T-helper 2 cell treated with Interferon-gamma antibody and Interleukin-4, amounts not matched to agents 5 μg/mL and 100 μg/mL, for 36 hours (primary cell): ENCODE data around the gene RHBDL1.

Source experiments
- DNase-seq: peaks from one replicate; pipeline ENCODE4 v3.0.0; 2021; ENCODE audit warnings: low spot score
- H3K27ac Mint-ChIP-seq: one replicate; pipeline ENCODE4 v1.8.0; 2021; ENCODE audit warnings: mild to moderate bottlenecking, mixed read lengths
- H3K27me3 Mint-ChIP-seq: one replicate; pipeline ENCODE4 v1.8.0; 2021; ENCODE audit warnings: low read depth, mixed read lengths
- H3K36me3 Mint-ChIP-seq: one replicate; pipeline ENCODE4 v1.8.0; 2021; ENCODE audit warnings: low read depth, mixed read lengths
- H3K4me1 Mint-ChIP-seq: one replicate; pipeline ENCODE4 v1.8.0; 2021; ENCODE audit warnings: low read depth, mixed read lengths
- H3K4me3 Mint-ChIP-seq: one replicate; pipeline ENCODE4 v1.8.0; 2022; ENCODE audit warnings: mild to moderate bottlenecking, moderate library complexity, mixed read lengths
- H3K9me3 Mint-ChIP-seq: one replicate; pipeline ENCODE4 v1.8.0; 2021; ENCODE audit warnings: mixed read lengths

The RHBDL1 gene

DNA sequence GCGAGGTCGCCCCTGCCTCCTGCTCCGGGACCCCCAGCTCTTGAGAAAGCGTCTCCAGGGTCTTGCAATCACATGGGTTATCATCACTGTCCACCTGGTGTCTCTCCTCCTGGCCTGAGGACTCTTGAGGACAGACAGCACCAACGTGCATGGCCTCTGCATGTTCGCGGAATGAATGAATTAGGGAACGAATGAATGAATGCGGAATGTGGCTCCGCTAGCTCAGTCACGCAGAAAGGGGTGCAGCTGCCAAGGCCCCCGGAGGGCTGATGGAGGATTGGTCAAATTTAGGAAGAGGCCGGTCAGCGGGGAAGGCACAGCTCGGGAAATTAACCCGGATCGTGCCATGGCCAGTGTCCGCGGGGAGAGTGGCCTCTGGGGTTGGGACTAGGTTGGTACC lies 26.9 kb downstream of the RHBDL1 start:
- Mint-ChIP-seq H3K27ac (no peak overlapping the region), H3K27me3 (peaks cover 37% of the 10 kb centered on the region), H3K36me3 (no peaks in the 10 kb centered on the region), H3K4me1 (no peaks in the 10 kb centered on the region), H3K9me3 (no peaks in the 10 kb centered on the region), H3K4me3 (no peak overlapping the region)
- no peak for DNase-seq

DNA sequence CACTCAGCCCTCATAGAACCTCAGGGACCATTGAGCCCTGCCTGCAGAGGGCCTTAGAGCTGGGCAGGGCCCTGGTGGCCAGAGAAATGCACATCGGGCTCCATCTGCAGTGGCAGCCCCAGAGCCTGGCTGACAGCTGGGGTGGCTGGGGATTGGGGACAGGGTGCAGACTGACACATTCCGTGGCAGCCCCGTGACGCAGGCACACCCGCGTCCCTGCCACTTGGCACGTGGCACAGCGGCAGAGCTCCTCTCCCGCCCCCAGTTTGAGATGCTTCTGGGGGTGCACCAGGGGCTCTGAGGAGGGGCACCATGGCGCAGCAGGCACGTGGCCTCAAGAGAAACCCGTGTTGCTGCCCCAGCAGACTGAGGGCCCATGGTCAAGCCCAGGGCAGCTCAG lies 27.9 kb downstream of the RHBDL1 start:
- Mint-ChIP-seq H3K27me3 (peaks cover 46% of the 10 kb centered on the region), H3K4me3 (no peak overlapping the region), H3K4me1 (no peaks in the 10 kb centered on the region), H3K27ac (no peak overlapping the region), H3K9me3 (no peaks in the 10 kb centered on the region), H3K36me3 (no peaks in the 10 kb centered on the region)
- no peak for DNase-seq

DNA sequence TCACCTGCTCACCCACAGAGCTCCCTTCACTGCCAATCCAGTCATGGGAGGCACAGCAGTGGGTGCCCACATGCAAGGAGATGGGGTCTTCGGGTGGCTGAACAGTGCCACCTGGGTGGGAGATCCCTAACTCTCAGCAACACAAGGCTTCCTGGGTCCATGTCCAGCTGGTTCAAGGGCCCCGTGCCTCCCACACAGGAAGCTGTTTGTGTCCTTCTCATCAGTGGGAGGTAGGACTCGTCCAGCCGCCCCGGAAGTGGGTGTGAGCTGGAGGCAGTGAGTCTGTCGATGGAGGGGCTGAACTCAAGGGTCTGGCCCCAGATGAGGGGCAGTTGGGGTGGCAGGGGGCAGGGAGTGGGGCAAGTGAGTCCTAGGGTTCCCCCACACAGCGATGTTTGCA lies 28.6 kb downstream of the RHBDL1 start:
- DNase-seq, result no peak
- H3K4me1 Mint-ChIP-seq, result no peaks in the 10 kb centered on the region
- no peaks in the 10 kb centered on the region for H3K9me3 Mint-ChIP-seq
- H3K27ac Mint-ChIP-seq, result no peak overlapping the region
- no peak overlapping the region for H3K4me3 Mint-ChIP-seq
- H3K27me3 Mint-ChIP-seq, result peaks cover 52% of the 10 kb centered on the region
- no peaks in the 10 kb centered on the region for H3K36me3 Mint-ChIP-seq

DNA sequence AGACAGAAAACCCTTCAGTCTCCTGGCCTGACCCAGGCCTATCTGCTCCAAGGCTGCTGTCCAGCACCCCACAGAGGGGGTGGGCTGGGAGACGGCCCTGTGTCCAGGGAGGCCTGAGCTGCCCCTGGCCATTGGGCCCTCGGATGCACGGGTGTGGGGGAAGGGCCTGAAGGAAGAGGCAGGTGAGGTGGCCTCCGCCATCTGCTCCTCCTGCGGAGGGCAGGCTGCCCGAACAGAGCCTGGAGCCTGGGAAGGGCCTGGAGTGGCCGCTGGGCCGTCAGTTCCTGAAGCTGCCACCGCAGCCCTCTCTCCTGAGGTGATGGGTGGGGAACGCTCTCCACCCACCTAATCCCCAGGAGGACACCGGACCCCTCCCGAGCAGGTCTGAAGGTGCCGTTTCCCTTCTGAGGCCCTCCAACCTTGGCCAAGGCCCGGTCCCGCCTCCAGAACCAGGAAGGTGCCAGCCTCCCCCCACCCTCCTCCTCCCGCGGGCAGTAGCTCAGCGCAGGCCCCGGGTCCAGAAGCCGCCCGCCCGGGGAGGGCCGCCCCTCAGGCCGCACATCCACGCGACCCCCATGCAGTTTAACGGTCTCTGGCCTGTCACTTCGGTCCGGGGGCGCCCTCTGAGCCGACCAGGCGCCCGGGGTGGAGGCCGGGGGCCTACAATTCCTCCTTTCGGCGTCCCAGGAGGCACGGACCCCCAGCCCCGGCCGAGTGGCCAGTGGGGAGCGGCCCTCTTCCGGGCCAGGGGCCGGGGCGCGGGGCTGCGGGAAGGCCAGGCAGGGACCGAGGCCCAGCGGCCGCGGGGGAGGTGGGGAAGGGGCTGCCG lies 29.3 kb downstream of the RHBDL1 start:
- Mint-ChIP-seq H3K4me3 (peak overlapping the region; percentile 24), H3K4me1 (no peaks in the 10 kb centered on the region), H3K27ac (no peak overlapping the region), H3K27me3 (peaks cover 58% of the 10 kb centered on the region), H3K9me3 (no peaks in the 10 kb centered on the region), H3K36me3 (no peaks in the 10 kb centered on the region)
- DNase-seq, result no peak

DNA sequence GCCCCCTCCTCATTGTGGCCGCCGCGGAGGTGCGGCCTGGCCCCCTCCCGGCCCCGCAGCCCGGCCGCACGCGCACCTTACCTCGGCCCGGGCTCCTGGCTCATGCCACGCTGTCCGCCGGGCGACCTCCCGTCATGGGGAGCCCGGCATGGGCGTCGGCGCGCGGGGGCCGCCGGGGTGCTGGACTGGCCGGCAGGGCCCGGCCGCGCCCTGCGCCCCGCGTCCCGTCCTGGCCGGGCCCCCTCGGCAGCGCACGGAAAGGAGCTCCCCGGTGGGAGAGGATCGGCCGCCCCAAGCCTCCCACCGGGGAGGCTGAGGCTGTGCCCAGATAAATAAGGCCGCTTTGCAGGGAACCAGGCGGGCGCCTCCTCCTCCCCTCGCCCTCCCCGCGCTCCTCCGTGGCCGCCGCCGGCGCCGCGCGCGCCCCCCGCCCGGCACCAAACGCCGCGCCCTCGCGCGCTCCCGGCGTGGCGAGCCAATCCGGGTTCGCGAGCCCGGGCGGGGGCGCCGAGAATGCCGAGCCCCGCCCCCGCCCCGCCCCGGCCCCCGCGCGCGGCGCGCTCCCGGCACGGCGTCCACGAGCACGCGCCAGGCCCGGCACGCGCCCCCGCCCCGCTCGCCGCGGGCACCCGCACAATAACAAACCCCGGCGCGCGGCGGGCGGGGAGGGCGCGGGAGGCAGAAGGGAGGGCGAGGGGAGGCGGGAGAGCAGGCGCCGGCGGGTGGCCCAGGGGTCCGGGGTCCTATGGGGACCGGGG lies 30.1 kb downstream of the RHBDL1 start, which contains the start of gene FBXL16:
TSS of gene FBXL16 (minus strand) at position 371 of the 758 bp plus-strand sequence. CDS start 8,396 bp downstream, outside the sequence.
- Mint-ChIP-seq H3K27me3 (peaks cover 58% of the 10 kb centered on the region), H3K27ac (no peak within 1 kb of the TSS)

DNA sequence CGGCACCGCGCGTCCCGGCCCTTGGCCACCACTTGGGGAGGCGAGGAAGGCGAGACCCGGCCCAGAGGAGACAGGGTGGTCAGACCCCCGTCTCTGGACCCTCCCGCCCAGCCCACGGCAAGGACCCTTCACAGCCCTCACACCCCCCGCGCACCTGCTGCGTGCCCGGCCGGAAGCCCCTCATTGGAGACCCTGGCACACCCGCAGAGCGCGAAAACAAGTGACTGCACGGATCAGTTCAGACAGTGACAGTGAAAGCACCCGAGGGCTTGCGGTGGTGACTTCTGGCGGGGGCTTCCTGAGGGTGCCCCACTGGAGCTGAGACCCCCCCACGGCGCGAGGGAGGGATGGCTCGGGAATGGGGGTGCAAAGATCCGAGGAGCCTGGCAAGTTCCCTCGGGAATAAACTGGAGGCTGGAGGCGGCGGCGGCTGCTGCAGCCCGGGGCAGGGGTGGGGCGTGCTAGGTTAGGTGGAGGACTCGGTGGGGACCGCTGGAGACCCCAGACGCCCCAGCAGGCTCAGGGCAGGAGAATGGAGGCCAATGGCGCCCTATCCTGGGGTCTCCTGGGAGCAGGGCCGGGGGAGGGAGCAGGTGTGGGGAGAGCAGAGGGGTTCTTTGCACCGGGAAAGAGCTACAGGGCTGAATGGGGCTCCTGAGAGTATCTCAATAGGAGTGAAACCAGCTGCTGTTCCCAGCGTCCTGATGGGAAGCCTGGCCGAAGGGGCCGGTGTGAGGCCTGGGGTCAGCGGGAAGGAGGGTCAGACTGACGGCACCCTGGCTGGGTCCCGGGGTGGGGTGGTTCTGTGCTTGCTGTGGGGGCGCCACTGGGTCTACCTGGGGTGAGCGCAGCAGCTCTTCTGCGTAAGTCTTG lies 31.0 kb downstream of the RHBDL1 start:
- H3K9me3 Mint-ChIP-seq, result no peaks in the 10 kb centered on the region
- no peak for DNase-seq
- no peaks in the 10 kb centered on the region for H3K36me3 Mint-ChIP-seq
- H3K27ac Mint-ChIP-seq, result no peak overlapping the region
- H3K27me3 Mint-ChIP-seq, result peaks cover 56% of the 10 kb centered on the region
- no peaks in the 10 kb centered on the region for H3K4me1 Mint-ChIP-seq
- H3K4me3 Mint-ChIP-seq, result no peak overlapping the region

More for the DNA sequence above, 30.1 kb downstream of the RHBDL1 start, which contains the start of gene FBXL16:
- Mint-ChIP-seq H3K4me3 (no peak within 1 kb of the TSS), H3K4me1 (no peaks in the 10 kb centered on the region), H3K9me3 (no peaks in the 10 kb centered on the region), H3K36me3 (no peaks in the 10 kb centered on the region)
- DNase-seq, result no peak

DNA sequence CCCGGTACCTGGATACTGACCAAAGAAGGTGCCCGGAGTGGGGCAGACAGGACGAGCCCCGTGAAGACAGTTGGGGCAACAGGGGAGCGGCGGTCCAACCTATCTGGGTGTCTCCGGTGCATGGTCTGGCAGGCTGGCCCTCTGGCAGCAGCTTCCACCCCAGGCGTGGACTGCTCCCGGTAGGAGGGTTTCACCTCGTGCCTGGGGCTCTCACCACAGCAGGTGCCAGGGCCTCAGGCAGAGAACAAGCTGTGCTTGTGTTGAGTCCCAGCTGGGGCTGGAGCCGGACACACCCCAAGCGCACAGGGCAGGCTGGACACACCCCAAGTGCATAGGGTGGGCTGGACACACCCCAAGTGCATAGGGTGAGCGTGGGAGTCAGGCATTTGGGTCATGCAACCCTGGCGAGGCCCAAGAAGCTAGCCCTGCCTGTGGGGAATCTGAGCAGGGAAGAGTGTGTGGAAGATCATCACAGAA lies 31.6 kb downstream of the RHBDL1 start:
- no peak overlapping the region for H3K27ac Mint-ChIP-seq
- H3K9me3 Mint-ChIP-seq, result no peaks in the 10 kb centered on the region
- H3K4me1 Mint-ChIP-seq, result no peaks in the 10 kb centered on the region
- H3K4me3 Mint-ChIP-seq, result no peak overlapping the region
- DNase-seq, result no peak
- peaks cover 52% of the 10 kb centered on the region for H3K27me3 Mint-ChIP-seq
- H3K36me3 Mint-ChIP-seq, result no peaks in the 10 kb centered on the region

DNA sequence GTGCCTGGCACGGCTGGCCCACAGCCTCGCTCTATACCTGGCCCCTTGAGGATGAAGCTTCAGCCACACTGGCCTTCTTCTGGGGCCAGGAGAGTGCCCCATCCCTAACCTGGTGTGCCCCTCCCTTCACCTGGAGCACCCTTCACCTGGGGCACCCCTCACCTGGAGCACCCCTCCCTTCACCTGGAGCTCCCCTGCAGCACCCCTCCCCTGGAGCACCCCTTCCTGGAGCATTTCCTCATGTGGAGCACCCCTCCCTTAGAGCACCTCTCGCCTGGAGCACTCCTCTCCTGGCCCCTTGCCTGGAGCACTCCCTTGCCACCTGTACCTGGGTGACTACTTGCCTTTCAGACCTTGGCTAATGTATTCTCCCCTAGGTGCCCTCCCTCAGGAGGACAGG lies 32.5 kb downstream of the RHBDL1 start:
- DNase-seq, result no peak
- Mint-ChIP-seq H3K4me3 (no peak overlapping the region), H3K36me3 (no peaks in the 10 kb centered on the region), H3K27ac (peak overlapping the region; percentile 45), H3K27me3 (peaks cover 48% of the 10 kb centered on the region), H3K9me3 (no peaks in the 10 kb centered on the region), H3K4me1 (no peaks in the 10 kb centered on the region)

DNA sequence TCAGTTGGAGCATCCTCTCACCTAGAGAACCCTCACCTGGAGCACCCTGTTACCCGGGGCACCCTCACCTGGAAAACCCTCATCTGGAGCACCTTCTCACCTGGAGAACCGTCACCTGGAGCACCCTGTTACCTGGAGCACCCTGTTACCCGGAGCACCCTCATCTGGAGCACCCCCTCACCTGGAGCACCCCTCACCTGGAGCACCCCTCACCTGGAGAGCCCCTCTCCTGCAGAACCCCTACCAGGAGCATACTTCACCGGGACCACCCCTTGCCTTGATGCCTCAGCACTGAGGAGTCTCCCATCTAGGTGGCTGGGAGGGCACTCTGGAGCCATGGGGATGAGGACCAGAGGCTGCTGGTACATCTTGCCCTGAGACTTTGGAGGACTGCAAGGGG lies 33.5 kb downstream of the RHBDL1 start:
- Mint-ChIP-seq H3K9me3 (no peaks in the 10 kb centered on the region), H3K4me3 (no peak overlapping the region), H3K36me3 (no peaks in the 10 kb centered on the region), H3K27me3 (peaks cover 45% of the 10 kb centered on the region), H3K4me1 (no peaks in the 10 kb centered on the region), H3K27ac (no peak overlapping the region)
- no peak for DNase-seq

DNA sequence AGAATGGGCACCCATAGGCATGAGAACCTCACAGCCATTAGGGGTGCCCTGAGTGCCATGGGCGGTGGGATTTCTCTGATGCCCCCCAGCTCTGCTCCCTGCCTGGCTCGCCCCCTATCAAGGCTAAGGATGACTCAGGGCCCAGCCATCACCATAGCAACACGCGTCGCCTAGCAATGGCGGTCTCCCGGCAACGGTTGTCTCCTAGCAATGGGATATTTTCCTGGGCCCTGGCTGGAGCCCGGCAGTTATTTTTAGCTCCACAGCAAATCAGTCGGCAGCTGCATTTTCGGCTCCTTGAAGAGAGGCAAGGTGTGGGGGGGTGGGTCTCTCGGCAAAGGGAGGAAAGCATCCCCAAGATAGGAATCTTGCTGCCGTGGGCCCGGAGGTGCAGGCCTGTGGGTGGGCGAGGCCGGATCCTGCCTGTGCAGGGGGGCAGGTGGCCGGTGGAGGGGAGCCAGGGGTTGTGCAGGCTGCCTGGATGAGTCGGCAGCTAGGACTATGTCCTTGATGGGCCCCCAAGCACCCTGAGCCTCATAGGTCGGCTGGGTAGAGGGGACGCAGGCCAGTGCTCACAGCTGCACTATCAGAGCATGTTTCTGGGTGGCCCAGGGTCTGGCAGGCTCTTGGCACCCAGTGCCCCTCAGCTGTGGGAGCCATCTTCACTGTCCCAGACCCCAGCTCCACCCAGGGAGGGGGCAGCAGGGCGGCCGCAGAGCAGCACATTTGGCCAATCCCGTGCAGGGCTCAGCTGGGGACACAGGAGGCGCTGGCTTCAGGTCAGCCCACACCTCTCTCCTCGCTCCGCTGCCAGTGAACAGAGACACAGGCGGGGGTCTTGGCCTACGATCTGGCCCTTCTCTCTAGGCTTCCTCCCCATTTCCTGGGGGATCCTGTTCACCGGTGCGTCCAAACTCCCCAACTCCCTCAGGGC lies 34.4 kb downstream of the RHBDL1 start:
- no peaks in the 10 kb centered on the region for H3K36me3 Mint-ChIP-seq
- H3K27me3 Mint-ChIP-seq, result peaks cover 42% of the 10 kb centered on the region
- no peak overlapping the region for H3K4me3 Mint-ChIP-seq
- no peaks in the 10 kb centered on the region for H3K9me3 Mint-ChIP-seq
- H3K4me1 Mint-ChIP-seq, result no peaks in the 10 kb centered on the region
- no peak for DNase-seq
- no peak overlapping the region for H3K27ac Mint-ChIP-seq

DNA sequence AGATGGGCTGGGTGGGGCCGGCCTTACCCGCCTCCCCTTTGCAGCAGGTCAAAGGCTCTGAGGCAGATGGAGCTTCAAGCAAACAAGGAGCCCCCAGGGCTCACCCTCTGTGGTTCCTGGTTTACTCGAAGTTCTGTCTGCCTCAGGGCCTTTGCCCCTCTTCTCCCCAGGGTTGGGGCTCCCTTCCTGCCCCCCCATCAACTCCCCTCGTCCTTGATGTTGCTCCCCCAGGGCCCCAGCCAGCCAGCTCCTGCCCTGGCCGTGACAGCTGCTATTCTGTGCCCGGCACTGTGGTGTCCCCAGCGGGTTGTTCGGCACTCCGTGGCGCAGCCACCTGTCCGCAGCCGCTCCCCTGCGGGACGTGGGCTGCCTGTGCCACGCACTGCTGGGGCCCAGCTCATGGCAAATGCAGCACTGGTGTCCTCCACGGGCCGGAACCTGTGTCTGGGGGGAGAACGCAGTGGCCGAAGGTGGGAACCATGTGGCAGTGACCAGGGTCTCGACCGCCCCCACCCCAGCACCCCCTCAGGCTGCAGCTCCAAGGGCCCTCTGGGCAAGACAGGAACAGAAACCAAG lies 35.1 kb downstream of the RHBDL1 start:
- Mint-ChIP-seq H3K4me3 (no peak overlapping the region), H3K27ac (no peak overlapping the region), H3K36me3 (no peaks in the 10 kb centered on the region), H3K4me1 (no peaks in the 10 kb centered on the region), H3K27me3 (peaks cover 42% of the 10 kb centered on the region), H3K9me3 (no peaks in the 10 kb centered on the region)
- DNase-seq, result no peak

DNA sequence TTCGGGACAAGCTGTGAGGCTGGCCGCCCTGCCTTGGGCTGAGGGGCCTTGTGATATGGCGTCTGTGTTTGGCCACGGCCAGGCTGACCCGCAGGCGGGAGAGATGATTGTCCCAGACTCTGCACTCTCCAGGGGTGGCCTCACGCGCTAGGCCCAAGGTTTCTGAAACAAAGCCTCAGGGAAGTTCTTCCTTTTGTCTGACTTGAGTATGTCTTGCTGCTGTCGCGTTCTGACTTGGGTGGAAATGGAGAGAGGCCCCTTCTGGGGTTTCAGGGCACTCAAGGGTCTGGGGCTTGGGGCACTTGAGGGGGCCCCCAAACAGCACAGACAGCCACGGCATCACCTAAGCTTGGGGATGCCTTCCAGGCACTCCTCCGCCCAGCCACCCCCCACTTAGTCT lies 35.6 kb downstream of the RHBDL1 start:
- H3K27ac Mint-ChIP-seq, result no peak overlapping the region
- no peaks in the 10 kb centered on the region for H3K9me3 Mint-ChIP-seq
- H3K4me3 Mint-ChIP-seq, result no peak overlapping the region
- H3K36me3 Mint-ChIP-seq, result no peaks in the 10 kb centered on the region
- no peaks in the 10 kb centered on the region for H3K4me1 Mint-ChIP-seq
- DNase-seq, result no peak
- H3K27me3 Mint-ChIP-seq, result peaks cover 46% of the 10 kb centered on the region
